Choroid plexus epithelial cell (primary cell): ENCODE results near the gene RAE1.

Experiments
- DNase-seq: peaks from one replicate; pipeline ENCODE4 v3.0.0-alpha.2; 2010; ENCODE audit warnings: low read depth
- H3K4me3 ChIP-seq: 2 replicates; pipeline ENCODE4 v1.5.1; 2011; ENCODE audit warnings: low read depth, mild to moderate bottlenecking, control low read depth, low read length, moderate library complexity
- TF ChIP-seq, protein P1 (sequence below): conservative IDR thresholded peaks from 2 replicates; pipeline ENCODE4 v1.5.1; 2011; ENCODE audit warnings: low read depth, mild to moderate bottlenecking, control low read depth, inconsistent platforms, low read length, moderate library complexity

The RAE1 gene

DNA sequence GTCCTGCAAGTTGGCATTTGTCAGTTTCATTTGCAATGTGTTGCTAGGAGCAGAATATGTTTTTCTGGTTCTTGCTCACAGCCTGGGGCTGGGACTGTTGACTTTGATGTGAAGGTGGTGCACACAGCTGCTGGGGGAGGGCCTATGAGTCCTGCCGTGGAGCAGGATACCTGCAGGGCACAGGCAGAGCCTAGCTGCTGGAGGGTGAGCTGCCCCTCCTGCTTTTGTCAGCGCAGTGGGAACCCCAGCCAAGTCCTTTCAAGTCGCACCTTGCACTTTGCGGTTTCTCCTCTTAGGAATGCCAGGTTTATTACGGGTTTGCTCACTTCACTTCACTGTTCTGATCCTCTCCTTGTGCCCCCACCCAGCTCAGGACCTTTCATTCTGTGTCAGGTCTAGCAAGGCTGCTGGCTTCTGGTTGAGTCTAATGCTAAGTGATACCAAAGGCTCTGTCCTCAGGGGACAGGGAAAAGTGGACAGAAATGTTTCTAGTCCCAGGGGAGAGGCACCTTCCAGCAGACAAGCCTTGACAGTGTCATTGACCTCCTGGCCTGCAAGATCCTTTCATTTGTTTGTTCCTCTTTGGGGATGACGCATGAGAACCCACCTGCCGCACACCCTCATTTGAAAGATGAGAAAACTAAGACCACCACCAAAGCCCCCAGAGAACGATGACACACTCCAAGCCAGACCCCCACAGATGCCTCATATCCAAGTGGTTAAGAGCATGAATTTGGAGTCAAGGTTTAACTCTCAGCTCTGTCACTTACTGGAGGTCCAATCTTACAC, 24.2 kb upstream of the RAE1 start:
- no peak overlapping the region for H3K4me3 ChIP-seq
- TF ChIP-seq, protein P1, sequence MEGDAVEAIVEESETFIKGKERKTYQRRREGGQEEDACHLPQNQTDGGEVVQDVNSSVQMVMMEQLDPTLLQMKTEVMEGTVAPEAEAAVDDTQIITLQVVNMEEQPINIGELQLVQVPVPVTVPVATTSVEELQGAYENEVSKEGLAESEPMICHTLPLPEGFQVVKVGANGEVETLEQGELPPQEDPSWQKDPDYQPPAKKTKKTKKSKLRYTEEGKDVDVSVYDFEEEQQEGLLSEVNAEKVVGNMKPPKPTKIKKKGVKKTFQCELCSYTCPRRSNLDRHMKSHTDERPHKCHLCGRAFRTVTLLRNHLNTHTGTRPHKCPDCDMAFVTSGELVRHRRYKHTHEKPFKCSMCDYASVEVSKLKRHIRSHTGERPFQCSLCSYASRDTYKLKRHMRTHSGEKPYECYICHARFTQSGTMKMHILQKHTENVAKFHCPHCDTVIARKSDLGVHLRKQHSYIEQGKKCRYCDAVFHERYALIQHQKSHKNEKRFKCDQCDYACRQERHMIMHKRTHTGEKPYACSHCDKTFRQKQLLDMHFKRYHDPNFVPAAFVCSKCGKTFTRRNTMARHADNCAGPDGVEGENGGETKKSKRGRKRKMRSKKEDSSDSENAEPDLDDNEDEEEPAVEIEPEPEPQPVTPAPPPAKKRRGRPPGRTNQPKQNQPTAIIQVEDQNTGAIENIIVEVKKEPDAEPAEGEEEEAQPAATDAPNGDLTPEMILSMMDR = no peak
- DNase-seq = no peak

DNA sequence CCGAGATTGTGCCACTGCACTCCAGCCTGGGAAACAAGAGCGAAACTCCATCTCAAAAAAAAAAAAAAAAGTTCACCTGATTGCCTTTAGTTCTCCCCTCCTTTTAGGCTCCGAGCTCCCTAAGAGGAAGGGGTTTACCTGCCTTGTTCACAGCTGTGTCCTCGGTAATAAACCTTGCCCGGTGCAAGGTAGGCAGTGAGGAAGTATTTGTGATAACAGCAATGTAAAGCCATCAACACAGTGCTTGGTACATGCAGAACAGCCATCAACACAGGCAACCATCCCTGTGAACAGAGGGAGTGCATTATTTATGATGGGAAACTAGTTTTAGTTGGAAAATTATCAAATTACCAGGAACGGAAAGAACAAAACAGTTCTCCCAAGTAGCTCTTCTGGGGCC, 23.2 kb upstream of the RAE1 start:
- no peak for DNase-seq
- TF ChIP-seq, protein P1 = no peak
- H3K4me3 ChIP-seq = no peak overlapping the region

DNA sequence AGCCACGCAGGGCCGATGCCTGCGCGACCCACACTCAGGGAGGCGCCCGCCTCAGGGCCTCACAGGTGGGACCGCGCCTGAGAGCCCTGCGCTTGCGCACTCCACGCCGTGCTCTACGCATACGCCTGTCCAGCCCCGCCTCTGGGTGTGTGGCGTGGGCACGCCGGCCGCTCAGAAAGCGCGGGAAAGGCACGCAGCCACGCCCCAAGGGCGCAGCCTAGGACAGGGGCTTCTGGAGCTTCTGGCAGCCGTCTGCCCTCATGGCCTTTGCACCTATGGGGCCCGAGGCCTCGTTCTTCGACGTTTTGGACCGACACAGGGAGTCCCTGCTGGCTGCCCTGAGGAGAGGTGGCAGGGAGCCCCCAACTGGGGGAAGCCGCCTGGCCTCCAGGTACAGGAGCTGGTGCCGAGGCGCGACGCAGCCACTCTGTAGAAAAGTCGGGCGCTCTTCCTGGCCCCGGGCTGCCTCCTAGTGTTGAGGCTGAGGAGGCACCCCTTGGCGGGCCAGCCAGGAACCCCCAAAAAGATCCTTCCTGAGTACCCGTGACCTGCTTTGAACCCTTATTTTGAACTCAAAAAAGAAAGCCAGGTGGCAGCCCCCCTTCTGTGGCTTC, 21.3 kb upstream of the RAE1 start, which contains the start of gene SPO11:
SPO11 (plus strand) TSS at position 196 of the 614 bp plus-strand sequence; CDS start at position 261, 65 bp downstream.
- DNase-seq = no peak
- TF ChIP-seq, protein P1 = peak; percentile 18
- H3K4me3 ChIP-seq = no peak within 1 kb of the TSS

DNA sequence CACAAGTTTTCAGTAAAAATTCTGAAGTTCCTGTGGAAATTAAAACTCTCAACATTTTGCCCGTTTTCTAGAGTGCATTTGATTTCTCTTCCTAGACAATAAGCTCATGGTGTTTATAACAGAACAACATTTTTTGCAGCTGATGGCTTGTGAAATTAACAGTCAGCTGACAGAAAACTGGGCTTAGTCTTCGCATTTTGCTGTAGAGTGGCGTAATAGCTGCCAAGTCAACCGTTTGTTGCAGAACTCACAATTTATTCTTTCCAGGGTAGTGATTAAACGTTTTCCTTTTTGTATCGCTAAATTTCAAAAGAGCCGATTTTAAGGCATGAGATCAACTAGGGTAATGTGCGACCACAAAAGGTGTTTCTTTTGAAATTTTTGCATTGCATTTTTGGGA, 20.1 kb upstream of the RAE1 start:
- no peak for DNase-seq
- TF ChIP-seq, protein P1 = no peak
- H3K4me3 ChIP-seq = no peak overlapping the region

- no peak for DNase-seq
- no peak overlapping the region for H3K4me3 ChIP-seq
- TF ChIP-seq, protein P1 = peak; percentile 11
Measured at GRCh38 chr20:57332105-57333089, 18.7 kb upstream of the RAE1 start.

GRCh38 chr20:57335392-57335791, 15.7 kb upstream of the RAE1 start:
- TF ChIP-seq, protein P1 = peak; percentile 16

More at GRCh38 chr20:57335392-57335791, 15.7 kb upstream of the RAE1 start:
- H3K4me3 ChIP-seq = no peak overlapping the region
- DNase-seq = peak; percentile 23
